H1 (cell line): Measurements from ENCODE around the gene KLHDC1. TPM values are rescaled to one million over a fixed set of nuclear protein-coding genes. Genes with fewer than 3 reads are reported as not detected.

ENCODE experiments used
- CTCF ChIA-PET: fragments of 300-600 bp; sonication (Branson Sonifier 250); formaldehyde crosslinking; loops from one replicate; lab custom pipeline; 2021; ENCODE audit not compliant: partially characterized antibody; lab: Charles Lee
- POLR2A ChIA-PET: fragments of 300-600 bp; sonication (Branson Sonifier 250); formaldehyde crosslinking; loops from one replicate; lab custom pipeline; 2021; ENCODE audit warnings: inconsistent platforms; ENCODE audit not compliant: partially characterized antibody; lab: Charles Lee
- DNase-seq, 2 experiments: peaks; one replicate each; pipeline versions ENCODE4 v3.0.0 to v3.0.0-alpha.2; 2010 to 2022; ENCODE audit warnings: low spot score in 2 of 2, low read depth in 1 of 2, mixed read lengths in 1 of 2
- FAIRE-seq: peaks from 2 replicates; lab custom pipeline; 2011; peaks lifted over from hg19 to GRCh38; lab: Jason Lieb, UNC
- H2AFZ ChIP-seq: 2 replicates; pipeline ENCODE4 v1.8.1; 2012; ENCODE audit warnings: low read length, inconsistent platforms
- H2AK5ac ChIP-seq: 2 replicates; pipeline ENCODE4 v1.6.1; 2013; ENCODE audit warnings: low read depth, low read length
- H2BK120ac ChIP-seq: replicated peaks from 2 replicates; pipeline ENCODE3; 2013; ENCODE audit warnings: low read depth, low read length, inconsistent platforms
- H2BK12ac ChIP-seq: 2 replicates; pipeline ENCODE4 v1.6.1; 2013; ENCODE audit warnings: low read depth, low read length
- H2BK15ac ChIP-seq: 2 replicates; pipeline ENCODE4 v1.6.1; 2013; ENCODE audit warnings: low read length
- H2BK20ac ChIP-seq: 2 replicates; pipeline ENCODE4 v1.6.1; 2013; ENCODE audit warnings: low read length
- H2BK5ac ChIP-seq: 2 replicates; pipeline ENCODE4 v1.6.1; 2013; ENCODE audit warnings: low read depth, low read length
- H3K14ac ChIP-seq: 2 replicates; pipeline ENCODE4 v1.6.1; 2013; ENCODE audit warnings: inconsistent platforms; ENCODE audit not compliant: insufficient read length
- H3K18ac ChIP-seq: 2 replicates; pipeline ENCODE4 v1.6.1; 2013; ENCODE audit warnings: low read length; ENCODE audit errors: extremely low read depth
- H3K23ac ChIP-seq: 2 replicates; pipeline ENCODE4 v1.6.1; 2013; ENCODE audit warnings: inconsistent platforms; ENCODE audit not compliant: insufficient read length
- H3K23me2 ChIP-seq: 2 replicates; pipeline ENCODE4 v1.6.1; 2013; ENCODE audit warnings: low read depth, low read length
- H3K27ac ChIP-seq: 2 replicates; pipeline ENCODE4 v1.6.1; 2011; ENCODE audit warnings: low read depth, low read length, inconsistent platforms
- H3K27me3 ChIP-seq, 4 experiments: replicated peaks in 1 of 4; 1 replicate in 1 of 4; 2 replicates in 3 of 4; pipeline versions ENCODE4 v1.6.1 to v1.8.1; 2011 to 2013; ENCODE audit warnings: low read length in 3 of 4, mild to moderate bottlenecking in 3 of 4, inconsistent platforms in 2 of 4, mixed read lengths in 2 of 4, moderate library complexity in 1 of 4; ENCODE audit not compliant: control insufficient read depth in 3 of 4, insufficient read depth in 3 of 4; ENCODE audit errors: extremely low read depth in 1 of 4
- H3K36me3 ChIP-seq, 4 experiments: 2 replicates each; pipeline versions ENCODE4 v1.6.1 to v1.8.1; 2011 to 2013; ENCODE audit warnings: mild to moderate bottlenecking in 4 of 4, low read length in 3 of 4, moderate library complexity in 2 of 4, control low read depth in 1 of 4, inconsistent platforms in 1 of 4; ENCODE audit not compliant: insufficient read depth in 4 of 4, control insufficient read depth in 2 of 4
- H3K4ac ChIP-seq: replicated peaks from 2 replicates; pipeline ENCODE3; 2013; ENCODE audit warnings: low read length, low read depth, mixed read lengths, inconsistent platforms; ENCODE audit not compliant: insufficient read length
- H3K4me1 ChIP-seq, 4 experiments: replicated peaks in 1 of 4; 1 replicate in 1 of 4; 2 replicates in 3 of 4; pipeline versions ENCODE4 v1.6.1 to v1.8.1; 2011 to 2013; ENCODE audit warnings: low read length in 3 of 4, inconsistent platforms in 2 of 4, mixed read lengths in 1 of 4; ENCODE audit not compliant: insufficient read depth in 4 of 4, control insufficient read depth in 3 of 4
- H3K4me2 ChIP-seq, 2 experiments: 2 replicates each; pipeline versions ENCODE4 v1.6.1 to v1.8.1; 2011 to 2013; ENCODE audit warnings: low read depth in 2 of 2, low read length in 2 of 2, control low read depth in 1 of 2, inconsistent platforms in 1 of 2, mild to moderate bottlenecking in 1 of 2; ENCODE audit not compliant: insufficient read depth in 1 of 2
- H3K4me3 ChIP-seq, 4 experiments: fragments of 200-600, 300-600 bp in 1 of 4; sonication (generic), shearing (Covaris generic), sonication (Bioruptor Twin) in 1 of 4; 2 replicates each; pipeline versions ENCODE4 v1.5.1 to v1.8.1; 2011 to 2016; ENCODE audit warnings: low read length in 4 of 4, low read depth in 3 of 4, control low read depth in 2 of 4, inconsistent platforms in 2 of 4, mild to moderate bottlenecking in 2 of 4, mixed read lengths in 1 of 4, moderate library complexity in 1 of 4; ENCODE audit not compliant: insufficient read depth in 2 of 4; ENCODE audit errors: extremely low read depth in 1 of 4
- H3K56ac ChIP-seq: replicated peaks from 2 replicates; pipeline ENCODE3; 2013; ENCODE audit warnings: low read depth, mild to moderate bottlenecking, mixed read lengths, low read length, inconsistent platforms; ENCODE audit not compliant: insufficient read length
- H3K79me1 ChIP-seq: 2 replicates; pipeline ENCODE4 v1.6.1; 2013; ENCODE audit warnings: low read depth, low read length, control low read depth
- H3K79me2 ChIP-seq, 2 experiments: 2 replicates each; pipeline versions ENCODE4 v1.6.1 to v1.8.1; 2012 to 2013; ENCODE audit warnings: low read length in 2 of 2, mild to moderate bottlenecking in 2 of 2, inconsistent platforms in 1 of 2; ENCODE audit not compliant: insufficient read depth in 2 of 2, control insufficient read depth in 1 of 2
- H3K9ac ChIP-seq, 4 experiments: replicated peaks in 1 of 4; 1 replicate in 1 of 4; 2 replicates in 3 of 4; pipeline versions ENCODE4 v1.6.1 to v1.8.1; 2011 to 2013; ENCODE audit warnings: low read depth in 3 of 4, low read length in 3 of 4, control low read depth in 2 of 4, mild to moderate bottlenecking in 2 of 4, moderate library complexity in 2 of 4, inconsistent platforms in 1 of 4; ENCODE audit errors: extremely low read depth in 1 of 4
- H3K9me3 ChIP-seq, 2 experiments: 2 replicates each; pipeline versions ENCODE4 v1.6.1 to v1.8.1; 2012 to 2013; ENCODE audit warnings: mild to moderate bottlenecking in 2 of 2, moderate library complexity in 2 of 2, control low read depth in 1 of 2, inconsistent platforms in 1 of 2, low read depth in 1 of 2, low read length in 1 of 2, mixed read lengths in 1 of 2; ENCODE audit not compliant: insufficient read depth in 2 of 2
- H4K20me1 ChIP-seq, 2 experiments: replicated peaks in 1 of 2; 2 replicates each; pipeline versions ENCODE3 to v1.8.1; 2011 to 2013; ENCODE audit warnings: inconsistent platforms in 2 of 2, low read length in 2 of 2, mild to moderate bottlenecking in 1 of 2; ENCODE audit not compliant: insufficient read depth in 2 of 2, control insufficient read depth in 1 of 2
- H4K5ac ChIP-seq: 2 replicates; pipeline ENCODE4 v1.6.1; 2013; ENCODE audit warnings: low read length, low read depth, mixed read lengths, inconsistent platforms; ENCODE audit not compliant: insufficient read length
- H4K8ac ChIP-seq: 2 replicates; pipeline ENCODE4 v1.8.0; 2013; ENCODE audit warnings: mild to moderate bottlenecking, moderate library complexity, low read length, inconsistent platforms; ENCODE audit not compliant: insufficient read depth; ENCODE audit errors: extremely low read depth
- H4K91ac ChIP-seq: replicated peaks from 2 replicates; pipeline ENCODE3; 2013; ENCODE audit warnings: low read length, mixed read lengths, inconsistent platforms; ENCODE audit not compliant: insufficient read length
- JUN ChIP-seq: IDR thresholded peaks from 2 replicates; pipeline ENCODE4 v1.6.1; 2011; ENCODE audit warnings: low read depth, mild to moderate bottlenecking, improper control_type of control experiment, low read length
- KDM5A ChIP-seq: fragments of 200-600 bp; IDR thresholded peaks from 2 replicates; pipeline ENCODE4 v1.7.1; 2012; ENCODE audit warnings: mild to moderate bottlenecking, low read length, inconsistent platforms, mixed read lengths
- MAFK ChIP-seq: IDR thresholded peaks from 2 replicates; pipeline ENCODE4 v1.6.1; 2012; ENCODE audit warnings: low read depth, mild to moderate bottlenecking, improper control_type of control experiment, low read length
- SIRT6 ChIP-seq: IDR thresholded peaks from one replicate; pipeline ENCODE4 v1.7.1; 2012; ENCODE audit warnings: low read length, inconsistent platforms
- SUZ12 ChIP-seq: fragments of 200-600 bp; sonication (generic); IDR thresholded peaks from 2 replicates; pipeline ENCODE4 v1.6.1; 2012; ENCODE audit warnings: mild to moderate bottlenecking, inconsistent platforms, low read length, moderate library complexity, mixed read lengths
- YY1 ChIP-seq: IDR thresholded peaks from 2 replicates; pipeline ENCODE4 v1.6.1; 2011; ENCODE audit warnings: low read depth, mild to moderate bottlenecking, low read length
- WGBS, 2 experiments: shearing (Covaris generic) in 1 of 2; methylation state at CpG; one replicate each; pipeline versions ENCODE4 v1.1.6 to v1.1.7; 2013 to 2015; ENCODE audit warnings: low lambda C conversion rate in 2 of 2, mixed read lengths in 2 of 2, inconsistent platforms in 1 of 2, low coverage in 1 of 2, missing lambda C conversion rate in 1 of 2; ENCODE audit not compliant: insufficient replicate concordance in 2 of 2, insufficient coverage in 1 of 2, insufficient read length in 1 of 2; ENCODE audit errors: extremely low coverage in 1 of 2, missing lambda C conversion rate in 1 of 2; 5-methylcytosine and 5-hydroxymethylcytosine counted together
- polyA plus RNA-seq, 7 experiments: library from polyadenylated mRNA; depleted of rRNA in 3 of 7; stranded (reverse) in 5 of 7; unstranded in 2 of 7; fragments of >200 nt in 5 of 7; fragments of 200-250 nt in 2 of 7; gene quantifications; 1 replicate in 5 of 7; 2 replicates in 1 of 7; 4 replicates in 1 of 7; pipeline versions ENCODE4 v1.2.1 to v1.2.3, GENCODE V29; 2011 to 2013; ENCODE audit warnings: missing spikeins in 2 of 7, mixed read lengths in 2 of 7
- total RNA-seq: library from RNA; stranded (reverse); fragmentation: NEBNext Ultra II Directional; extraction: Animal tissue kit (Norgen Biotek cat#: 25700); gene quantifications from 2 replicates; pipeline ENCODE4 v1.2.1, GENCODE V29; 2021

The KLHDC1 gene
- total and polyA plus RNA-seq, 2 of the 8 experiments (the other 6 are each of a cell fraction or from before 2014, with no cell fraction given): 0.08 TPM; not detected in 1

DNA sequence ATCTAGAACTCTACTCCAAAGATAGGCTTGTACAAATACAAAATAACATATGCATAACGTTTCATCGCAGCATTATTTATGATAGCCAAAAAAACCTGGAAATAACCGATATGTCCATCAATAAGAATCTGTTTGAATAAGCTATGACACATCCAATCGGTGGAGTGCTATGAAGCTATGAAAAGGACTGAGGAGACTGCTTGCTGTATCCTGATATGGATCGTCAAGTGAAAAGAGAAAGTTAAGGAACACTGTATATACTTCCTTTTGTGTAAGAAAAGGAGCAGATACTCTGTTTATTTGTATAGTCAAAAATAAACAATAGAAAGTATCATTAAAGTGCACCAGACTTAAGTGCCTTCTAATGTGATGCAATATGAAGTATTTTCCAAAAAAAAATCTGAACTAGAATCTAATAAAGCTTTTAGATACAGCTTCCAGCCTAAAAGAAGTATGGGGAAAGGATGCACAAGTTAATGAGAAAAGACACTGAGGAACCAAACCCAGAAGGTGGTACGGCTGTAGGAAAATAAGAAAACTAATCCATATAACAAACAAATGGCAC is 645 bp upstream of the KLHDC1 start:
- no peak overlapping the region for H3K18ac ChIP-seq
- FAIRE-seq (no peak), DNase-seq (no peak)
- no peak overlapping the region for H2BK120ac ChIP-seq
- H4K20me1 ChIP-seq: no peaks in the 10 kb centered on the region
- no peaks in the 10 kb centered on the region for H3K79me1 ChIP-seq
- H4K91ac ChIP-seq: no peak overlapping the region
- no peak overlapping the region for H4K8ac ChIP-seq
- no peak for TF ChIP-seq SUZ12
- TF ChIP-seq YY1: no peak
- TF ChIP-seq JUN: no peak
- TF ChIP-seq MAFK: no peak
- no peak for TF ChIP-seq KDM5A
- TF ChIP-seq SIRT6: no peak
- no peak overlapping the region for H2BK12ac ChIP-seq
- H2BK15ac ChIP-seq: no peak overlapping the region
- ChIA-PET CTCF (interaction anchor here (0.7 to 1.0 kb wide), 2 partner anchors 17 to 64 kb away, joined by 3 read pairs; no protein-coding TSS in a partner anchor), POLR2A (interaction anchor here (0.6 to 3.1 kb wide), 10 partner anchors 15 to 190 kb away, joined by 3 to 30 read pairs (median 3); partner anchors contain the start of genes DNAAF2, KLHDC2 and LRR1)
- H3K23me2 ChIP-seq: peaks cover 10% of the 10 kb centered on the region
- peak overlapping the region; percentile 58 to 89 (median 76); a peak in 6 of 8 replicates for H3K4me3 ChIP-seq
- H2BK20ac ChIP-seq: no peak overlapping the region
- 61% methylated on average over 6 of the region's 6 CpGs; no CpG with 5 or more reads in 1 of the 2 experiments for WGBS, 2 experiments
- no peak overlapping the region for H2BK5ac ChIP-seq
- H3K4me2 ChIP-seq: peak overlapping the region; percentile 83 to 96
- peak overlapping the region; percentile 84; the same call in 1 of the 2 replicates for H2AFZ ChIP-seq
- no peak overlapping the region for H3K27ac ChIP-seq
- H3K23ac ChIP-seq: no peak overlapping the region
- H3K4ac ChIP-seq: no peak overlapping the region
- peaks cover 0 to 3% of the 10 kb centered on the region in 2 experiments; a peak in 2 of 4 replicates for H3K79me2 ChIP-seq
- H3K4me1 ChIP-seq: peaks cover 0 to 9% (median 4%) of the 10 kb centered on the region in 4 experiments; a peak in 6 of 7 replicates
- H3K56ac ChIP-seq: no peak overlapping the region
- H3K9me3 ChIP-seq: no peaks in the 10 kb centered on the region
- H3K36me3 ChIP-seq: no peaks in the 10 kb centered on the region
- no peak overlapping the region for H3K9ac ChIP-seq
- H2AK5ac ChIP-seq: no peak overlapping the region
- peaks cover 0 to 13% (median 7%) of the 10 kb centered on the region in 4 experiments for H3K27me3 ChIP-seq
- H4K5ac ChIP-seq: no peak overlapping the region
- no peak overlapping the region for H3K14ac ChIP-seq
